Endometrial microvascular endothelial cells (primary cell): Measurements from ENCODE around the gene ANKRD45. TPM values are rescaled to one million over a fixed set of nuclear protein-coding genes. Genes with fewer than 3 reads are reported as not detected.
"Not testable (repeated sequence)": the region's sequence is repeated elsewhere in the genome, so short reads cannot be mapped to it uniquely, and the experiment has no call there.

ENCODE experiments used
- in situ Hi-C: cut with HindIII; loops from 2 replicates; pipeline ENCODE4 v1.10.0; 2017; ENCODE audit warnings: low sequenced_read_pairs, low pct_unique_long_range_greater_than_20kb; ENCODE audit errors: inconsistent ontology term
- total RNA-seq: library from RNA; depleted of rRNA; stranded (reverse); fragments of >200 nt; gene quantifications from one replicate; pipeline ENCODE4 v1.2.3, GENCODE V29; 2015; ENCODE audit errors: inconsistent ontology term

The ANKRD45 gene, protein sequence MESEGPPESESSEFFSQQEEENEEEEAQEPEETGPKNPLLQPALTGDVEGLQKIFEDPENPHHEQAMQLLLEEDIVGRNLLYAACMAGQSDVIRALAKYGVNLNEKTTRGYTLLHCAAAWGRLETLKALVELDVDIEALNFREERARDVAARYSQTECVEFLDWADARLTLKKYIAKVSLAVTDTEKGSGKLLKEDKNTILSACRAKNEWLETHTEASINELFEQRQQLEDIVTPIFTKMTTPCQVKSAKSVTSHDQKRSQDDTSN
- total RNA-seq = not detected

DNA sequence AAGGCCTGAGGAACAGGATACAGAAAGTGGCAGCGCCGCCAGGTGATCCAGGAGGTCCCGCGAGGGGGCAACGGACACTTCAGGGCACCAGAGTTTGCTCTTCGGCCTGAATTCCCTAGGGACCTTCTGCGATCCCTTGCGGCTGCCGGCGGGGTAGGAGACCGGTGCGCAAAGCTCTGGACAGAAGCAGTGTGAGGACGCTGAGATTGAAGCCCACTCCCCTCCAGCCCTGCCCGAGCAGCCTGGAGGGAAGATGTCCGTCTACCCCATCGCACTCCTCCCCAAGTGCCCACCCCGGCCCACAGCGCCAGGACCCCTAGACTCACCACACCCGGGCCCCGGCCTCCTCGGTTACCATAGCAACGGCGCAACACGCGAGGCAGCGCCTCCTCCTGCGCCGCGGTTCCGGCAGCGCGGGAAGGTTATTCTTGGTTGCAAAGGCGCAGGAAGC lies at the start of gene ANKRD45:
Gene ANKRD45 (minus strand): TSS at position 361 of the 451 bp plus-strand sequence. CDS start 10,433 bp downstream, outside the sequence.
- in situ Hi-C loops = no loop called here

DNA sequence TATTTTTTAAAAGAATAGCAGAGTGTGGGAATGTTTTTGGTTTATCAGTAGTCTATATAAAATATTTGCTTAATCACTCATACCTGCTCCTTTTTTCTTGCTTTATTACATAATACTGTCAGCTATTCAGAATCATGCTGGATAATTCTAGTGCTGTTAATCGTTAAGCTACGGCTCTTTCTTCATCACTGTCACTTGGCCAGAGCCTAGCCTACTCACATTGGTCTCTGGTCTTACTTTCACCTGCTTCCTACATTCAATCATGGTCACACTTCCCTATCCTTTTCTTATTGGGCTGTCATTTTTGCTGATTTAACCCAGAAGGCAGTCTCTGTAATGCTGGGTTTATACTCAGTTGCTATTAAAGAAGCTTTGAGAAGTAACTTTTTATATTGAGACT lies 47.6 kb upstream of the ANKRD45 start:
- in situ Hi-C loops = no loop called here

DNA sequence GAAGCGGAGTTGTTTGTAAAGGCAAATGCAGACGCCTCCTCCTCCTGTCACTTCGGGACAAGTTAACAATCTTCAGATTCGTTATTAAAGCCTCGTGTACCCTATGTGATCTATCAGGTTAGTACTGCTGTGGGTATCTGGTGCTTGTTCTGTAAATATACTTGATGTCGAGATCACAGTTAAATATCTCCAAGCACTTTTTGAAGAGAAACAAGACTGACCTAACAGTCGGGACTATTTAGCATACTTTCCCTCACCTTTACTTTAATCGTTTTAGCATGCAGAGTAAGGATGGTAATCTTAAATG lies 45.8 kb upstream of the ANKRD45 start:
- in situ Hi-C loops = no loop called here

DNA sequence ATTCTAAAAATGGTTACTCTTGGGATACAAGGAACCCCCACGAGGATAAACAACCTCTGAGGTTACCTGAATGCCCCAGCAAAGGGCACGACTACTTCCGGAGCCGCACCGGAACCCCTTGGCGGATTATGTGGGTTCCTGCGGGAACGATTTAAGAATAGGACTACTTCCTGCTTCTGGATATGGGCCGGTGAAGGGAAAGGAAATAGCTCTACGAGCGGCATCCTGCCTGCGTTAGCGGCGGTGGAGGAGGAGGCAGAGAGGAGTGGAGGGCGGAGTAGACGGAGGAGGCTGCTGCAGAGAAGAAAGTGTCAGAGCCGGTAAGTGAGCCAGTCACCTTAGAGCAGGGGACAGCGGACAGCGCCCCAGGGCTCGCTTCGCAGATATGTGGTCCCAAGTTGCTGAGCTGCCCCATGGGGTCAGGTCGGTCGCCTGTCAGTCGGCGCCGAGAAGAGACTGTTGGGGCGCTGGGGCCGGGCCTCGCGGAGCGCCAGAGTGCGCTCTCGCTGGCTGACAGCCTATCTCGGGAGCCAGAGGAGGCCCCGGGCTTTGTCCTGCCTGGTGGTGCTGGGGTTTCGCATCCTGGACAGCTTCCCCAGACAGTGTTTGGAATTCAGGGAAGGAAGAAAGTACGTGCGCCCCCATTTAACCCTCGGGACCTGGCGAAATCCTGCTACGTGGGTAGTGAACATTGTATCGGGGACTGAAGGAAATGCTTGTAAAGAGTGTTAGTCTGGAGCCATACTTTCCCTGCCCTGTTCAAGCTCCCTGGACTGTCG lies 45.3 kb upstream of the ANKRD45 start, which contains the start of gene KLHL20:
Gene KLHL20 (plus strand): TSS at position 223 of the 779 bp plus-strand sequence. CDS start 1,063 bp downstream, outside the sequence.
- in situ Hi-C loops = no loop called here

DNA sequence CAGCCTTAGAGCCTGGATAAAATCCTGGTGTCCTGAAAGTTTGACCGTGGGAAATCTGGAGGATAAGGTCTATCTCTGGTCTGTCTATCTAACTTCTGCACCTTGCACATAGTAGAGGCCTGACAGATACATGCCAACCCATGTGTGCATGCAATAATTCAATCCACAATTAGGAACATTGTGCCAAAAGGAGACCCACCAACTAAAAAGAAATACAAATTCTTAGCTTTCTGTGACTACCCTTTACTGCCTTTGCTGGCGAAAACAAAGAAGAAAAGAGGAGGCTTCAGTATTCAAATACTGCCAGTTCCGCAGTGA lies 44.7 kb upstream of the ANKRD45 start:
- in situ Hi-C loops = no loop called here

DNA sequence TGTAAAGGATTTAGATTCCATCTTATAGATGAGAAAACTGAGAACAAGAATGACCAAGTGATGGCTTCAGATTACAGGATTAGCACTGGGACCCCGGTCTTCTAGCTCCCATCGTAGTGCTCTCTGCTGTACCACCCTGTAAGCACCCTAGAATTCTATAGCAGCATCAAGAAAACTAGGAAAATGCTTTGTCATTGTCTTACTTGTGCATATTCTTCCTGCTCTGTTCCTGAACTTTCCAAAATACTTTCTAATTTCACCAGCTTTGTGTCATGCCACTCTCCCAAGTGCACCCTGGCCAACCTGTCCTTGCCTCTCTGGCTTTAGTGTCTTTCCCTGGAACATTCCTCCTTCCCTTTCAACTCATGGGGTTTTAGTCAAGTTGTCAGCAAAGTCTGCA lies 39.1 kb upstream of the ANKRD45 start:
- in situ Hi-C loops = no loop called here

DNA sequence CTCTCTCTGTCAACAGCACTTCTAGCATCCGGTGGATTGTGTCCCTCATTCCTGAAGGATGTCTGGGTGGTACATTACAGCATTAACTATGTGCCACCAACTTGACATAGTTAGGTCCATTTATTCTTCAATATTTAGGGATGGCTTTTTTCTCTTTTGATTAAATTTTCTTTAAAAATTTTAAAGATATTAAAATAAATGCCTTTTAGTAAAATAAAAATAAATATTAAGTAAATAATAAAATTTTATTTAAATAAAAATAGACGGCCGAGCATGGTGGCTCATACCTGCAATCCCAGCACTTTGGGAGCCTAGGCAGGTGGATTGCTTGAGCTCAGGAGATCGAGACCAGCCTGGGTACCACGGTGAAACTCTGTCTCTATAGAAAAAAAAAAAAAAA lies 35.5 kb upstream of the ANKRD45 start:
- in situ Hi-C loops = no loop called here

DNA sequence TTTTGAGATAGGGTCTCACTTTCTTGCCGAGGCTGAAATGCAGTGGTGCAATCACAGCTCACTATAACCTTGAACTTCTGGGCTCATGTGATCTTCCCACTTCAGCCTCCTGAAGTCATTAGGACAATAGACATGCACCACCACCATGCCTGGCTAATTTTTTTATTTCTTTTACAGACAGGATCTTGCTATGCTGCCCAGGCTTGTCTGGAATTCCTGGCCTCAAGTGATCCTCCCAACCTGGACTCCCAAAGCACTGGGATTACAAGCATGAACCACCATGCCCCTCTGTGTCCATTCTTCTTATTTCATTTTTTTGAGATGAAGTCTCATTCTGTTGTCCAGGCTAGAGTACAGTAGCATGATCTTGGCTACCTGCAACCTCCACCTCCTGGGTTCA lies 33.1 kb upstream of the ANKRD45 start:
- in situ Hi-C loops = no loop called here

DNA sequence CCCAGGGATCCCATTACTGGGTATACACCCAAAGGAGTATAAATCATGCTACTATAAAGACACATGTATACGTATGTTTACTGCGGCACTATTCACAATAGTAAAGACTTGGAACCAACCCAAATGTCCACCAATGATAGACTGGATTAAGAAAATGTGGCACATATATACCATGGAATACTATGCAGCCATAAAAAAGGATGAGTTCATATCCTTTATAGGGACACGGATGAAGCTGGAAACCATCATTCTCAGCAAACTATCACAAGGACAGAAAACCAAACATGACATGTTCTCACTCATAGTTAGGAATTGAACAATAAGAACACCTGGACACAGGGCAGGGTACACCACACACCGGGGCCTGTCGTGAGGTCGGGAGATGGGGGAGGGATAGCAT lies 31.6 kb upstream of the ANKRD45 start:
- in situ Hi-C loops = not testable (repeated sequence)

DNA sequence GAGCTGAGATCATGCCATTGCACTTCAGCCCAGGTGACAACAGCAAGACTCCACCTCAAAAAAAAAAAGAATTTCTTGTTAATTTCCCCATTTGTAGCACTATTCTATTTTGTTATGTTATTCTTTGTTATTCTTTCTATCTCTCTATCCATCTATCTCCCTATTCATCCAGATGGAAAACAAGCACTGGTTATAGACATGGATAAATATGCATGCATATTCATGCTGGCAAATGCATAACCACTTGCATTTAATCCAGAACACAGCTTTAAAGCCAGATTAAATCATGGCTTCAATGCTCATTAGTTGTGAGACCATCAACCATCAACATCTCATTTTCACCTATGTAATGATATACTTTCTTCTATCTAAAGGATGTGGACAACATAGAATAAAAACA lies 23.6 kb upstream of the ANKRD45 start:
- in situ Hi-C loops = no loop called here

DNA sequence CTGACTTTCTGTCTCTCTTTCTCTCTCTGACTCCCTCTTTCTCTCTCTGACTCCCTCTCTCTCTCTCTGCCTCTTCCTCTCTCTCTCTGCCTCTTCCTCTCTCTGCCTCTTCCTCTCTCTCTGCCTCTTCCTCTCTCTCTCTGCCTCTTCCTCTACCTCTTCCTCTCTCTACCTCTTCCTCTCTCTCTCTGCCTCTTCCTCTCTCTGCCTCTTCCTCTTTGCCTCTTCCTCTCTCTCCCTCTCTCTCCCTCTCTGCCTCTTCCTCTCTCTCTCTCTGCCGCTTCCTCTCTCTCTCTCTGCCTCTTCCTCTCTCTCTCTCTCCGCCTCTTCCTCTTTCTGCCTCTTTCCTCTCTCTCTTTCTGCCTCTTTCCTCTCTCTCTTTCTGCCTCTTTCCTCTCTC lies 18.6 kb upstream of the ANKRD45 start:
- in situ Hi-C loops = no loop called here

DNA sequence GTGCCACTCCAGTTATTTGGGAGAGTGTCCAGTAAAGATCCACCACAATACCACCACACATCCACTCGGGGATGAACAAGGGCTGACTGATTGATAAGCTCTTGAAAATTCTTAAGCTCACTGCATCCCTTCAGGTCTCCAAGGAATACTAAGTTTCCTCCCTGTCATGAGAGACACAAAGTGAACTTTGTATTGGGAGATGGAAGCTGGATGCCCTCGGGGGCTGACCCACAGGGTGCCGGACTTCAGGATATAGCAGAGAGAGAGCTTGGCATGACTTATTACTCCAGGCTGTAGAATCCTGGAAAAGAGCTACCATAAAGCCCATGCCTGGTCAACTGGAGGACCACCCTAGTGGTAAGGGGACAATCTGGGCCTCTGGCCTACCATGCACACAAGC lies 15.5 kb upstream of the ANKRD45 start:
- in situ Hi-C loops = not testable (repeated sequence)

DNA sequence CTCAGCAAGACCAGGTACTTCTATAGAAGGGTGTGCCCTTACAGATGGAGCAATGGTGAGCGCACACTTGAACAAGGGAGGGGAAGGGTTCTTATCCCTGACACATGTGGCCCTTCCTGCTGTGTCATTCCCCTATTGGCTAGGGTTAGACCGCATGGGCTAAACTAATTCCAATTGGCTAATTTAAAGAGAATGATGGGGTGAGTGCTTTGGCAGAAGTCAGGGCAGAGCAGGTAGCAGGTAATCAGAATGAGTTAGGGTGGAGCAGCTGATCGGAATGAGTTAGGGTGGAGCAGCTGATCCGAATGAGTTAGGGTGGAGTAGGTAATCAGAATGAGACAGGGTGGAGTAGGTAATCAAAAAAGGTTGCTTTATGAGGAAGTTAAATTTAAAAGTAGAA lies 14.2 kb upstream of the ANKRD45 start:
- in situ Hi-C loops = not testable (repeated sequence)

DNA sequence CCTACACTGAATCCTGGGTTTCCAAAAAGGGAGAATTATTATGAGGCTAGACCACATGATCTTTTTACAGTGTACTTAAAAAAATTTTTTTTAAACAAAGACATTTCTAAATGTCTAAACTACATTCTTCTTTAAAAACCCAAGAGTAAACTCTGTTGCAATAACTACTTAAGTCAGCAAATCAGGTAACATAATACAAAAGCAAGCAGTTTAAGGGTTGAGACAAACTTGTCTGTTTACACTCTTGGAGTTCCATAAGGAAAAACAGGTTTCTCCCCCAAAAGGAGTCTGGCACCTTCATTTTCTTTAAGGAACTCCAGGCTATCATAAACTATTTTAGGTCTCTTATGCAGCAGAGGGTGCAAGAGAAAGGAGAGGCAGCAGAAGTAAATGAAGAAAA lies 12.5 kb upstream of the ANKRD45 start:
- in situ Hi-C loops = no loop called here

DNA sequence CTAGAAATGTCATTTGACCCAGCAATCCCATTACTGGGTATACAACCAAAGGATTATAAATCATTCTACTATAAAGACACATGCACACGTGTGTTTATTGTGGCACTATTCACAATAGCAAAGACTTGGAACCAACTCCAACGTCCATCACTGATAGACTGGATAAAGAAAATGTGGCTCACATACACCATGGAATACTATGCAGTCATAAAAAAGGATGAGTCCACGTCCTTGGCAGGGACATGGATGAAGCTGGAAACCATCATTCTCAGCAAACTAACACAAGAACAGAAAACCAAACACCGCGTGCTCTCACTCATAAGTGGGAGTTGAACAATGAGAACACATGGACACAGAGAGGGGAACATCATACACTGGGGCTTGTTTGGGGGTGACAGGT lies 10.5 kb upstream of the ANKRD45 start:
- in situ Hi-C loops = not testable (repeated sequence)

DNA sequence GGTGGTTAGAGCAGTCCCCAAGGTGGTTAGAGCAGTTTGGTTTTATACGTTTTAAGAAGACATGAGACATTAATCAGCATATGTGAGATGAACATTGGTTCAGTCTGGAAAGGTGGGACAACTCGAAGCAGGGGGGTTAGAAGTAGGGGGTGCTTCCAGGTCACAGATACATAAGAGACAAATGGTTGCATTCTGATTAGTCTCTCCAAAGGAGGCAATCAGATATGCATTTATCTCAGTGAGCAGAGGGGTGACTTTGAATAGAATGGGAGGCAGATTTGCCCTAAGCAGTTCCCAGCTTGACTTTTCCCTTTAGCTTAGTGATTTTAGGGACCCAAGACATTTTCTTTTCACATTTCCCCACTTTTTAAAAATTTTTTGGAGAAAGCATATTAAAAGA lies 4.8 kb upstream of the ANKRD45 start:
- in situ Hi-C loops = not testable (repeated sequence)

DNA sequence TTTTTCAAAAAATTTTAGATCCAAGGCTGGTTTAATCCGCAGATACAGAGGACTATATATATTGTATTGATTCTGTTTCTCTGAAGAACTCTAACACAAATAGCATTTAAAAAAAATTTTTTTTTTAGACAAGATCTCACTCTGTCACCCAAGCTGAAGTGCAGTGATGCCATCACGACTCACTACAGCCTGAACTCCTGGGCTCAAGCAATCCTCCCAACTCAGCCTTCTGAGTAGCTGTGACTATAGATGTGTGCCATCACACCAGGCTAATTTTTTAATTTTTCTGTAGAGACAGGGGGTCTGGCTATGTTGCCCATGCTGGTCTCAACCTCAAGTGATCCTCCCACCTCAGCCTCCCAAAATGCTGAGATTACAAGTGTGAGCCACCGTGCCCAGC lies 3.0 kb downstream of the ANKRD45 start:
- in situ Hi-C loops = no loop called here

DNA sequence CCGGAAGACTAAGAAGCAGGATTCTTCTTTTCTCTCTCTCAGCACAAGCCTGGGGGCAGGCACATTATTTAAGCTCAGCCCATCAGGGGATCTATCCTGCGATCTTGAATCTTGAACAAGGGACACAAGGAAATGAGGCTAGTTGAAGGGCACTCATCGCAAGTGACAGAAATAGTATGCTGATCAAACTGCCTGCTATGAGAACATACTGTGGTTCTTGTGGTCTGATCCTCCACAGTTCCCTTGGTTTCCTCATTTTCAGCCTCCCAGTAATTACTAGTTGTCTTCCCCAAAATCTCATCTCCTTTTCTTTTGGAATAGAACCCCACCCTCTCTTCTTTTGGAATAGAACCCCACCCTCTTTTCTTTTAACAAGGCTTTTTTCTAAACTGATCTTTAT lies 6.5 kb downstream of the ANKRD45 start:
- in situ Hi-C loops = no loop called here

DNA sequence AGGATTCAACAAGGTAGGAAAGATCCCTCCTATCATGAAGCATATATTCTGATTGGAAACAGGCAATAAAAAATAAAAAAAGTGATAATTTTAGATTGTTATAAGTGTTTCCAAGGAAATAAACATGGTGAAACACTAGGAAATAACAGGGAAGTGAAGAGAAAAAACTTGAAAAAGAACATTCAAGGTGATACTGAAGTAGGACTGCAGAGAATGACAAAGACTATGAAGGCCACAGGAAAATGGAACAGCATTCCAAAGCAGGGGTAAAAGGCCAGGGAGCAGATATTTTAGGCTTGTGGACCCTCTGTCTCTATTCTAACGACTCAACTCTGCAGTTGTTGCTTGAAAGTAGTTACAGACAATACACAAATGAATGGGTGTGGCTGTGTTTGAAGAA lies 7.9 kb downstream of the ANKRD45 start:
- in situ Hi-C loops = no loop called here

DNA sequence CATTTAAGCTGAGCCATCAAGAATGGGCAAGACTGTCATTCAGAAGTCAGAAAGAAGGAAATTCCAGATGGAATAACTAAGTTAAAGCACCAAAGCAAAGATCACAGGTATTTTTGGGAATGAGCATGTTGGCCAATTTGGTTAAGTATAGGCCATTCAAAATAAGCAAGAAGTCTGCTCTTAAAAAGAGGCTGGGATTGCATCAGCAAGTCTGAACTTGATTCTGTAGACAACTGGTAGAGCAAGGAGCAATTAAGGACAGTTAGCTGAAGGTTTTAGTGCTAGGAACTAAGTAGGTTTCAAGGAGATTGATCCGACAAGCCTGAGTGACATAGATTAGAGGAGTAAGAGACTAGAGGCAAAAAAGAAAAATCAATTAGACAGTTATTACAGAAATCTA lies 8.4 kb downstream of the ANKRD45 start:
- in situ Hi-C loops = no loop called here

DNA sequence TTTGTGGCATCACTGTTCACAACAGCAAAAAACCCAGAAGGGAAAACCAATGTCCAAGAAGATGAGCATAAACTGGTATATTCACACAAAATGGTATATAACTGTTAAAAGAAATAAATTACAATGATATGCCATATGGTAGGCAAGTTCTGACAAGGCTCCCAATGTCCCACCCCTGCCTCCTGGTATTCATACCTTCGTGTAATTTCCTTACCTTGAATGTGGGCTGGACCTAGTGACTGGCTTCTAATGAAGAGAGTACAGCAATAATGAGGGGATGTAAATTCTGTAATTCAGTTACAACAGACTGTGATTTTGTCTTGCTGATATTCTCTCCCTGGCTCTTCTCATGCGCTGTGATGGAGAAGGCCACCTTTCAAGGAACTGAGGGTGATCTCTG lies 9.3 kb downstream of the ANKRD45 start:
- in situ Hi-C loops = no loop called here
